NCI-H2107 treated with DMSO at 0.1 percent for 48 hours (cell line): ENCODE measurements around the gene GDPD4.

Experiments
- DNase-seq: peaks from one replicate; lab custom pipeline; 2025; ENCODE audit not compliant: unreplicated experiment; lab: John Stamatoyannopoulos, UW

Gene GDPD4

DNA sequence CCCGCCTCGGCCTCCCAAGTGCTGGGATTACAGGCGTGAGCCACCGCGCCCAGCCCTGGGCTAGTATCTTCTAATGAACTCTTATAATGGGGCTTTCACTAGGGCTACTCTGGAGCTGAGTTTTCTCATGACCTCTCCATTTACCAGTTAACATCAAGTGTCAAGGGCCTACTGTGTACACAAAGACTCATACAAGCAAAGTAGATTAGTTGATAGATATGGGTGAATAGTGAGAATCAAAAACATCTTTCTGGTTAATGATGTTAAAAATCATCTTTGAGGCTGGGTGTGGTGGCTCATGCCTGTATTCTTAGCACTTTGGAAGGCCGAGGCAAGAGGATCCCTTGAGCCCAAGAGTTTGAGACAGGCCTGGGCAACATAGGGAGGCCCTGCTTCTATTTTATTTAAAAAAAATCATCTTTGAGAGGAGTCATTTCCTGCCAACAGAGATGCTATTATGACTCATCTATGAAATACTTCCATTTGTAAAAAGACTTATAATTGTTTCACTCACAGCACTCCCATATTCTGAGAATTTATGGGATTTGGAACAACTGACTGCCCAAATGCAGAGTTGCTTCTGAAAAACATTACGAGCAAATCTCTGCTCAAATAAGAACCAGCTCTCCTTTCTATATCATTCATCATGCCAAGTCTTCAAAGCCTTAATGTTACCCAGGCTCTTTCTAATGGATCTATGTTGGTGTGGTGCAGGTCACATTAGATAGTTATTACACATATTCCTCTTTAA lies 57.0 kb downstream of the GDPD4 start:
- DNase-seq: no peak

DNA sequence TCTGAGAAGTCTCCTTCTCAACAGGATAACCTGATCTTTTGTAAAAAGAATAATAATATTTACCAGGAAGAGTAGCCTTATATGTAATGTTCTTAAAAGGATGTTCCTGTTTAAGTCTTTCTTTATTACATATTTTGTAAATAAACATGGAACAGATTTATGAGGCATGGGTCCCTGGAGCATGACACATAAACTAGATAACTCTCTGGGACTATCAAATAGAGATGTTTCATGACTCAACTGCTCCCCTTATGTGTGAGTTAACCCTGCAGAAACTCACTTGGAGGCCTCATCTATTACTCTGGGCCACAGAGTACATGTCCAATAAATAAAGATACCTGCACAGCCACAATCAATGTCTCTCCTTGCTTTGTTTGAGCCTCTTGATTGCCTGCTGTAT lies 64.6 kb downstream of the GDPD4 start:
- DNase-seq: no peak

DNA sequence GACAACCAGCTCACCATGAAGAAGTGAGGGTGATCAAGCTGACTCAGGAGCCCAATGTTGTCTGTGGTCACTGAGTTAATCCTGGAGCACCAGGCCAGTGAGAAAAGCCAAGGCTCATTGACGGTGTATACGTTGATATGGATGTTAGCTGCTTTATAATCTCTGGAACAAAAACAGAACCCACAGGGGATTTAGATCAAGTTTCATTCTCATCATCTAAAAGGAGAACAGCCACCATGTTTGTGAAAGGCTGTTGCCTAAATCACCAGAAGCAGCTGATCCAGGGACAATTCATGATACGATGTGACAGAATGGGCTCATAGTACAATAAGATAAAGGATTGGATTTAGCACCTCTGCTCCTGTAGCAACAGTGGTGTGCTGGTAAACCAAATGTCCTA lies 68.5 kb downstream of the GDPD4 start:
- peak; percentile 16 for DNase-seq

DNA sequence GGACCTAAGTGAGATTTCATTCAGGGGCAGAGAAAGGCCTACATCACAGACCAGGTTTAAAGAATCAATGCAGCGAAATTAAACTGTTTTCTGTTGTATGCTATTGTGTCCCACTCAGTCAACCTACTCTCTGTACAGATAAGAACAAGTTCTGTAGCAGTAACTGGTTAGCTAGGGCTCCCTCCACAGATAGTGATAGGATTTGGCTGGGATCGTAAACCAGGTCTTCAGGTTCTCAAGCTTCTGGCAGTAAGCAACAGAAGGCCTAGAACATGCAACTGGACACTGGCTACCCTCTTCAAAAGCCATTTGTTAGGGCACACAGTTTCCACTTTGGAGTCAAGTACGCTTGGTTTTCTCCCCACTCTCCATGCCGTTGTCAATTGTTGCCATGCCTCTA lies 69.2 kb downstream of the GDPD4 start:
- DNase-seq: no peak

DNA sequence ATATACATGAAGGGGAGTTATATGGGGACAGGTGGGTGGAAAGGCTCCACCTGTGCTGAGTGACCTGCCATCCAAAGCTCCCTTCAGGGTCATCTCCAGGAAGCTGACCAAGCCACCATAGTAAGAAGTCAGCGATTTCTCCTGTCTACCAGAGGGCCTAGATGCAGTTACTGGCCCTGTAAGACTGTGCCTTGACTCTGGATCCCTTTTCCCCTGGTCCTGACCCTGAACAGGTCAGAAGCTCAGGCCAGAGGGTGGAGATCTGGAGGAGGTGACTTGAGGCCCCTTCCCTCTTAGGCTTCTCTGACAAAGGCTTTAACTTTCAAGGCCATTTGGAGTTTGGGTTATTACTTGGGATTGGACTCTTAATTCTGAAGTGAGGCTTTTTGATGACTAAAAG lies 69.7 kb downstream of the GDPD4 start:
- DNase-seq: no peak

DNA sequence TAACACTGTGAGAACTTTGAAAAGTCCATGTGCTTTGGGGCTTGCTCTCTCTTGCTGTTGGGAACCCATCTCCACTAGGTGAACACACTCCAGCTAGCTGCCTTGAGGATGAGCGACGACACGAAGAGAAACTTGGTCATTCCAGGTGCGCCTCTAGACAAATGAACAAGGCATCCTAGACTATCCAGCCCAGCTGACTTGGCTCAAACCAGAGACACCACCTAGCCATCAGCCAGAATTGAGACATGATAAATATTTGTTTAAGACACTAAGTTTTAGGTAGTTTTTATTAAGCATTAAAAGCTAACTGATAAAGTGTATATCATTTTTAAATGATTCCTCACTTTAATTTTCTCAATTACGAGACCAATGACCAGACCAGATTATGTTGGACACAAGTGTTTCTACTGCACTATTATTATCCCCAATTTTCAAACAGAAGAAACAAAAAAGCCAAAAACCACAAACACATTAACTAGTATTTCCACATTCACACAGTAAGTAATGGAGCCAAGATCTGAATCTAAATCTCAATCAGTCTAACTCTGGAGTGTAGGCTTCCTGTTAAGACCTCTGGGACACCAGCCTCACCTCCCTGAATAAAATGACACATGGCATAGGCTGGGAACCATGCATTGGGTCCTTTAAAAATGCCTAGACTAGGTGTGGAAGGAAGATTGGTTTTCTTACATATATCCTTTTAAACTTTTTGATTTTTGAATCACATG lies 70.4 kb downstream of the GDPD4 start:
- DNase-seq: no peak

DNA sequence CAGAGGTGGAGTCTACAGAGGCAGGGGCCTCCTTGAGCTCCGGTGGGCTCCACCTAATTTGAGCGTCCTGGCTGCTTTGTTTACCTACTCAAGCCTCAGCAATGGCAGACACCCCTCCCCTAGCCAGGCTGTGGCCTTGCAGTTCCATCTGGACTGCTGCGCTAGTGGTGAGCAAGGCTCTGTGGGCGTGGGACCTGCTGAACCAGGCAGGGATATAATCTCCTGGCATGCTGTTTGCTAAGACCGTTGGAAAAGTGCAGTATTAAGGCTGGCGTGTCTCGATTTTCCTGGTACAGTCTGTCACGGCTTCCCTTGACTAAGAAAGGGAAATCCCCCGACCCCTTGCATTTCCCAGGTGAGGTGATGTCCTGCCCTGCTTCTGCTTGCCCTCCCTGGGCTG lies 77.7 kb downstream of the GDPD4 start:
- no peak for DNase-seq

DNA sequence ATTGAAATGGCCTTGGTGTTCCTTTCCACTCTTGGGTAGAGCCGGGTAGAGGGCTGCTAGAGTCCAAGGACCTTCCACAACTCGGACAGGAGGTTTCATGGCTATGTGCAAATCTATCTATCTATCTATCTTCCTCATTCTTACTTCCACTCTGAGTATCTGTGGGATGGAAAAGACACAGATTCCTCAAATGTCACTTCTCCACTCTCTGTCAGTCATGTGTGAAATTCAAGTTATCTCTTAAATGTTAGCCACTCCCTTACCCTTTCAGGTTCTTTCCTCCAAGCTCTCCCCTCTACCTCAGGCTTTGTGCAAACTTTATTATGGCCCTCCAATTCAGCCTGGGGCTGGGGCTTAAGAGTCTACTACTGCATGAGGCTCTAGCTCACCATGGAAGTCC lies 84.3 kb downstream of the GDPD4 start:
- DNase-seq: no peak

DNA sequence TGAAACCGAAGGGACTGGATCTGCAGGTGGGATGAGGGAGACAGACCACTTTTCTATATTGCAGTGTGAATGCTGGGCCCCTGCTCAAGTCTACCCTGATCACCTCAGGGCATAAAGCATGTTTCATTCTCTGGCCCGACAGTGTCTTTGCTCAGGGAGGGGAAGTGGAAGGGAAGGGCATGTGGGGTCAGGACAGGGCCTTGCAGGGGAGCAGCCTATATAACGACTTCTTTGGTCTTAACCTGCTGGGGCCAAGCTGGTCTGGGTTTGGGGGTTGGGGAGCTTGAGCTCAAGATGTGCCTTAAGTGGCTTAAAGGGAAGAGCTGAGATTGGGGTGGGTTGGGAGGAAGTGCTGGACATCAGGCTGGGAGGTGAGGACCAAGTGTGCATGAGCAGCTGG lies 86.4 kb downstream of the GDPD4 start:
- DNase-seq: no peak

DNA sequence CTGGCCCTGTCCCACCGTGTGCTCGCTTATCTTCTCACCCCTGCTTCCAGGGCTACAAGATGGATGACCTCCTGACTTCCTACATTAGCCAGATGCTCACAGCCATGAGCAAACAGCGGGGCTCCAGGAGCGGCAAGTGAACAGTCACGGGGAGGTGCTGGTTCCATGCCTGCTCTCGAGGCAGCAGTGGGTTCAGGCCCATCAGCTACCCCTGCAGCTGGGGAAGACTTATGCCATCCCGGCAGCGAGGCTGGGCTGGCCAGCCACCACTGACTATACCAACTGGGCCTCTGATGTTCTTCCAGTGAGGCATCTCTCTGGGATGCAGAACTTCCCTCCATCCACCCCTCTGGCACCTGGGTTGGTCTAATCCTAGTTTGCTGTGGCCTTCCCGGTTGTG lies 86.9 kb downstream of the GDPD4 start:
- DNase-seq: no peak

DNA sequence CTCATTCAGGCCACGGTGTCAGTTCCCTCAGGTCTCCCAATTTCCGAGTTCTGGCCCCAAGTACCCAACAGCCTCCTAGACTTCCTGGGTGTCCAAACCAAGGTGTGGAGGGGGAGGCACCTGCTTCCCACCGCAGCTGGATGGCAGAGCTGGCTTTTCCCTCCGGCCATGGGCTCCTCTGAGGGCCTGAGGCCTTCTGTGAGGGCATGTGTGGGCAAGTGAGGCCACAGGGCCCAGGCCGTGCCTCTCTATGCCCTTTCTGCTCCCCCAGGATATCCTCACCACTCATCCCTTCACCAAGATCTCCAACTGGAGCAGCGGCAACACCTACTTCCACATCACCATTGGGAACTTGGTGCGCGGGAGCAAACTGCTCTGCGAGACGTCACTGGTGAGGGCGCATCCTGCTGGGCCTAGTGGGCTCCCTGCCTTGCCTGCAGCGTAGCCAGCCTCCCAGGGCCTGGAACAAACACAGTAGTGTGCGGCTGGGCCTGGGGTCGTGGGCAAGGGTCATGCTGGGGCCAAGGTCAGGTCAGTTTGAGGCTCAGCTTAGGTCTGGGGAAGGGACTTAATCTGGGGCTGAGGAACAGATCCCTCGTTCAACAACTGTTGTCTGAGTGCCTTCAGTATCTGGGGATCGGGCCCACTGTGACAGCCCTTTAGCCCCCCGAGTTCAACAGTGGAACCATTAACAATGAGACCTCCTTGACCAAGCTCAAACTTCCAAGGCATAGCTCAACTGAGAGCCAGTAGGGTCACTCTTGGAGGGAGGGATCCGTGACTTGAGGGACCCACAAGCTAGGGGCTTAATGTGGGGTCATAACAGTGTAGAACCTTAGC lies 87.7 kb downstream of the GDPD4 start:
- DNase-seq: no peak

DNA sequence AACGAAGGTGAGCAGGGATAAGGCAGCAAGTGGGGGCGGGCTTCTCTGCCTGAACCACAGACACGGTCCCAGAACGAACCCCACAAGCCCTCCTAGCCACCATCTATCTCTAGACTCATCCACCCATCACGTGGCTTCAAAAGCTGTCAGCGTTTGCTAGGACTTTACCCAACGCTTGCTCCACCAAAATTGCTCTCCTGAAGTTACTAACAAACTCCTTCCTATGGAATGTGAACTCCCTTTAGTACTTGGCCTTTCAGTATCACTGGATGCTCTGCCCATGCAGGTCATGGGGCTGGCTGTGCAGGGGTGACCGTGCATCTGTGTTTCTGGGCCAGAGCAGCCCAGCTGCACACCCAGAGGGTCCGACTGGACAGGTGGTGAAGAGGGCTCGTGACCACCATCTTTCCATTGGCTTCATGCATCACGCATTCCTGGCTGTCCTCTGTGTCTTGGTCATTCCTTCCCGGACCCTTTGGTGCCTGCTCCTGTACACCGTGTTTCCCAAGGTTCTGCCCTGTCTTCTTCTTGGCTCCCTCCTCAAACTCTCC lies 88.4 kb downstream of the GDPD4 start:
- DNase-seq: no peak

DNA sequence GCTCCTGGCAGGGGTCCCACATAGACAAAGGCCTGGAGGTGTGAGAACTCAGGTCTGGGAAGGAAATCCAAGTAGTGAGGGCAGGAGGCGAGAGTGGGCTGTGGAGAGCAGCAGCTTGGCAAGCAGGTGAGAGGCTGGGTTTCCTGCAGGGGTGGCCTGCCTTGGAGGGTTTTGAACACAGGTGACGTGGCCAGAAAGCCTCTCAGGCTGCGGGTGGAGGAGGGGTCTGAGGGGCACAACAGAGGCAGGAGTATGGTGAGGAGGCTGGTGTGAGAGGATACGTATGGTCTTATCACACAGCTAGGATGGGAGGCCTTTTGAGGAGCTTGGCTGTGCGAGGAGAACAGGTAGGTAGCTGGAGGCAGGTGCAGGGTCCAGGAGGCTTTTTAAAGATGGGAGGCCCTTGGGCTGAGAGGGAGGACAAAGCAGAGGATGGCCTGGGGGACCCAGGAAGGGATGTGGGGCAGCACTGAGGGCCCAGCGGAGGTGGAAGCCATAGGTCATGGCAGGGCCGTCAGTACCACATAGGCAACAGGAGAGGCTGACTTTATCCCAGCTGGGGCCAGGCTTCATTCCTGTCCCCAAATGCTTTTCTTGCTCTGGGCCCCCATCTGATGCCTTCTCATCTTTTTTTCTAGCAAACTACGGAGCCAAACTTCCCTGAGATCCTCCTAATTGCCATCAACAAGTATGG lies 89.0 kb downstream of the GDPD4 start:
- no peak for DNase-seq

DNA sequence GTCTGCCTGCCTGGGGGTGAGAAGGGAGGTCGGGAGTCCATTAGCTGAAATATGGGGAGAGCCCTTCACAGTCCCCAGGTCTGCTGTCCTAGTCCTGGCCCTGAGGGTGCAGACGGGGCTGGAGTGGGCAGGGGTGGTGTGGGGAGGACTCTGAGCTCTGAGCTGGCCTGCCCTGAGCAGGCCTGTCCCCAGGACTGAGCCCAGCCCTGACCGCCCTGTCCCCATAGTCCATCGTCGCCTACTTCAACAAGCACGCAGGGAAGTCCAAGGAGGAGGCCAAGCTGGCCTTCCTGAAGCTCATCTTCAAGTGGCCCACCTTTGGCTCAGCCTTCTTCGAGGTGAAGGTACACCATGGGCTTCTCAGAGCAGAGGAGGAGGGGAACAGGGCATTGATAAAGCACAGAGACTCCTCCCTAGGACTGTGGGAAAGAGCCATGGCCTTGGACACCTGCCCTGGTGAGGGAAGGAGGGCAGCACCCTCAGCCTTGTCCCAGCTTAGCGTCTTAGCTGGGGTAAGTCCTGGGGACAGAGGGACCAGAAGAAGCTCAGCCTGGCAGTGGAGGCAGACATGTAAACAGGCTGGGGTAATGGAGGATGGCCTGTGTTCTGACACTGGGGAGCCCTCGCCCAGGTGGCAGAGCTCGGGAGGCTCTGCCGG lies 89.8 kb downstream of the GDPD4 start:
- DNase-seq: no peak

DNA sequence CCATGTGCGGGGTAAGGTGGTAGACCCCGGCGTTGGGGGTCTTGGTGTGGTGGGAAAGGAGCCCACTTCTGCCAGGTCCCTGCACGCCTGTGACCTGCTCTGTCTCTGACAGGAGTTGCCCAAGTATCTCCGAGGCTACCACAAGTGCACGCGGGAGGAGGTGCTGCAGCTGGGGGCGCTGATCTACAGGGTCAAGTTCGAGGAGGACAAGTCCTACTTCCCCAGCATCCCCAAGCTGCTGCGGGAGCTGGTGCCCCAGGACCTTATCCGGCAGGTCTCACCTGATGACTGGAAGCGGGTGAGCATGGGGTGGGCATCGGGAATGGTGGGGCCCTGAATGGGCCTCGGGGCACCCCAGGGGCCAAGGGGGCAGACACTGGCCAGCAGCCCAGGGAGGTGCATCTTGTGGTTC lies 90.4 kb downstream of the GDPD4 start:
- DNase-seq: no peak

DNA sequence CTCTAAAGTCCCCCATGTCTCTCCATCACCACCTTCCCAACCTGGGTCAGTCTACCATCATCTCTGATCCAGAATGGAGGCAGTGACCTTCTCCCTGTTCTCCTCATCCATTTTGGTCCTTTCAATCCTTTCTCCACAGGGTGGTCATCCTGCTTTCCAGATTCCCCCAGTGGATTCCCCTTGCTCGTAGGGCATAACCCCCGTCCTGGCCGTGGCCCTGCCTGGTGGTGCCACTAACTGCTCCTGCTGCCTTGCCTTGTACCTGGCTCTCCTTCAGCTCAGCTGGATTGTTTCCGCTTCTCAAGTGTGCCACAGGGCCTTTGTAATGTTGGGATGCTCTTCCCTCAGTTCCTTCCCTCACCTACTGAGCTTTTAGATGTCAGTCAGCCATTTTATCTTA lies 91.8 kb downstream of the GDPD4 start:
- DNase-seq: no peak

DNA sequence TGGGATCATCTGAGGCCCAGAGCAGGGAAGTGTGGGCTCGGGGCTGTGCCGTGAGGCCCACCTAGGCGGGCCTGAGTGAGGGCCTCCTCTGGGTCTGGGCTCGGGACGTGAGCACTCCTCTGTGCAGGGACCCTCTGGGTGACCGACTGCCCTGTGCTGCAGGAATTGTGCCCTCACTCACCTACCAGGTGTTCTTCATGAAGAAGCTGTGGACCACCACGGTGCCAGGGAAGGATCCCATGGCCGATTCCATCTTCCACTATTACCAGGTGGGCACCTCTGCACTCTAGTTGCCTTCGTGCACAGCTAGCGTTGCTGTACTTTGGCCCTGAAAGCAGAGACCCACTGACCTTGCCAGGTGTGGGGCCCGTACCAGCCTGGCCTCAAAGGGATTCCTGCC lies 93.0 kb downstream of the GDPD4 start:
- no peak for DNase-seq

DNA sequence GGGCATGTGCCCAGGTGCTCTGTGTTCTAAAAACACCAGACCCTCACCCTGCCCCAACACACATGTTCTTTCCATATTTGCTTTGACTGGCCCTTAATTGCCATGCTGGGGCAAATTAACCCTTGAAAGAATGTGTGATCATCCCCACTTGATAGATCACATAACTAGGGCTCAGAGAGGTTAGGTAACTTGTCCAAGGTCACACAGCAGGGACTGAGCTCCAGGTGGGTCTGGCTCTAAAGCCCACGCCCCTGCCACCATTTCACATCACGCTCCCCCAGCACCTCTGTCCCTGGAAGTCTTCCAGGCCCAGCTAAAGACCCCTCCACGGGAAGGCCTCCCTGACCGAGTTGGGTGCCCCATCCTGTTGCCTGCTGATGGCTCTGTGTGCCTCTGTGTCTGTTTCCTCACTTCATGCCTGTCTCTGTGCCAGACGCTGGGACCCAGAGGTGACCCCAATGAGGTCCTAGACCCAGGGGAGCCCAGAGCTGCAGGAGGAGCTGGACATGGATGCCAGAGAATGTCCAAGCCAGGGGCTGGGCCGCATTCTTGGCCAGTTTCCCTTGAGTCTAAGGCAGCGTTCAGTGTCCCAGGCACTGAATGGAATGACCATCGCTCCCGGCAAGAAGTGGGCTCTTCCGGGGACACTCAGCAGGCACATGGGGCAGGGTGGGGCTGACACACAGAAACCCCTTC lies 93.7 kb downstream of the GDPD4 start:
- DNase-seq: no peak

DNA sequence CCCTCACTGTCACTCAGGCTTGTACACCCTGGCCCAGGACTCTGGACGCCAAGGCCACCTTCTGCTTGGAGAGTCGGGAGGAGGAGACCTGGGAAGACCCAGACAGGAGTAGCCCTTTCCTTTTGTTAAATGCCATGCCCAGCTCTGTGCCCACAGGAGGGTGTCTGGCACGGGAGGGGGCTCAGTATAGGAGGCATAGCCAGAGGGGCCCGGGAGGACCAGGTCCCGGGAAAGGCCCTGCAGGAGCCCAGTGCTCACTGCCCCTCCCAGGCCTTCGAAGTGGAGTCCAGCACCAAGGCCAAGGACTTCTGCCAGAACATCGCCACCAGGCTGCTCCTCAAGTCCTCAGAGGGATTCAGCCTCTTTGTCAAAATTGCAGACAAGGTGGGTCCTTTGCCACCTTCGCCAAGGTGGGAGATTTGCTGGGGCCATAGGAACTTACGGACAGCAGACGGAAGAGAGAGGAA lies 94.4 kb downstream of the GDPD4 start:
- DNase-seq: no peak
